Subcutaneous adipose tissue (tissue), 4 donors: Measurements from ENCODE around the gene RPS2. TPM values are rescaled to one million over a fixed set of nuclear protein-coding genes. Genes with fewer than 3 reads are reported as not detected.

Source experiments
- CTCF ChIP-seq: fragments of 450-650 bp; IDR thresholded peaks from one replicate; pipeline ENCODE4 v1.5.1; 2016; ENCODE audit warnings: low read depth, mild to moderate bottlenecking, control low read depth, antibody characterized with exemption, moderate library complexity
- total RNA-seq, 4 donors: library from RNA; depleted of rRNA; stranded (reverse); fragments of >200 nt; gene quantifications; one replicate each; pipeline ENCODE4 v1.1.0, GENCODE V29; 2016

Gene RPS2
- total RNA-seq, 4 donors from 2014 or later, result 1,492 to 1,850 (median 1,797) TPM

- no peak for TF ChIP-seq CTCF
Measured at GRCh38 chr16:2002406-2003230, 38.0 kb upstream of the RPS2 start.

- no peak for TF ChIP-seq CTCF
Measured at GRCh38 chr16:2001456-2002355, 37.1 kb upstream of the RPS2 start.

- TF ChIP-seq CTCF, result no peak
Measured at GRCh38 chr16:2001035-2001434, 36.4 kb upstream of the RPS2 start.

- no peak for TF ChIP-seq CTCF
Measured at GRCh38 chr16:1999866-2000514, 35.4 kb upstream of the RPS2 start.

- no peak for TF ChIP-seq CTCF
Measured at GRCh38 chr16:1998852-1999801, 34.5 kb upstream of the RPS2 start.

- TF ChIP-seq CTCF, result no peak
Measured at GRCh38 chr16:1998360-1998835, 33.8 kb upstream of the RPS2 start.
